BJ (cell line): ENCODE measurements around the gene ALDH16A1. TPM values are rescaled to one million over a fixed set of nuclear protein-coding genes. Genes with fewer than 3 reads are reported as not detected.
"Not testable (repeated sequence)": the region's sequence is repeated elsewhere in the genome, so short reads cannot be mapped to it uniquely, and the experiment has no call there.

Source experiments
- CTCF ChIA-PET: fragments of 350-600 bp; formaldehyde crosslinking; extraction: SDS; loops from one replicate; lab custom pipeline; 2021; ENCODE audit warnings: antibody characterized with exemption, inconsistent platforms; lab: Yijun Ruan, JAX
- POLR2A ChIA-PET: fragments of 300-600 bp; sonication (Branson Sonifier 250); formaldehyde crosslinking; extraction: SDS; loops from one replicate; lab custom pipeline; 2021; ENCODE audit warnings: antibody characterized with exemption; lab: Charles Lee
- DNase-seq: peaks from one replicate; pipeline ENCODE4 v3.0.0-alpha.2; 2011; ENCODE audit warnings: low read depth
- H3K27me3 ChIP-seq: 2 replicates; pipeline ENCODE4 v1.6.0; 2011; ENCODE audit warnings: low read length; ENCODE audit not compliant: control insufficient read depth, insufficient read depth
- H3K36me3 ChIP-seq: 2 replicates; pipeline ENCODE4 v1.5.1; 2011; ENCODE audit warnings: low read length; ENCODE audit not compliant: control insufficient read depth, insufficient read depth
- H3K4me3 ChIP-seq: 2 replicates; pipeline ENCODE4 v1.5.1; 2011; ENCODE audit warnings: low read depth, mild to moderate bottlenecking, control low read depth, low read length
- CTCF ChIP-seq: IDR thresholded peaks from 2 replicates; pipeline ENCODE4 v1.5.1; 2011; ENCODE audit warnings: low read depth, mild to moderate bottlenecking, control low read depth, inconsistent platforms, low read length, moderate library complexity; ENCODE audit not compliant: insufficient read depth
- polyA plus RNA-seq: library from polyadenylated mRNA; depleted of rRNA; stranded (reverse); fragments of >200 nt; gene quantifications from 2 replicates; pipeline ENCODE4 v1.2.3, GENCODE V29; 2011

The ALDH16A1 gene
- polyA plus RNA-seq, 1 experiment: 15.0 TPM

- Histone ChIP-seq H3K27me3 (peaks cover 29% of the 10 kb centered on the region), H3K36me3 (peaks cover 9% of the 10 kb centered on the region), H3K4me3 (peak overlapping the region; percentile 72)
- POLR2A ChIA-PET: no interaction called here
- peak; percentile 53 for DNase-seq
- CTCF ChIA-PET: interaction anchor here (0.6 to 2.3 kb wide), 16 partner anchors 10 to 218 kb away, joined by 3 to 13 read pairs (median 3); partner anchors contain the start of genes GFY and TEAD2
- peak; percentile 84 for TF ChIP-seq CTCF
Observed at GRCh38 chr19:49443366-49444099, 9.5 kb upstream of the ALDH16A1 start.

GRCh38 chr19:49444100-49444700 lies 8.8 kb upstream of the ALDH16A1 start:
- ChIA-PET POLR2A (interaction anchor here (0.5 kb wide), 1 partner anchor 28 kb away, joined by 3 read pairs; no protein-coding TSS in a partner anchor), CTCF (interaction anchor here (0.6 to 3.1 kb wide), 8 partner anchors 9 to 178 kb away, joined by 3 to 16 read pairs (median 3); partner anchors contain the start of gene TEAD2)
- not testable (repeated sequence) for H3K36me3 ChIP-seq, DNase-seq, H3K4me3 ChIP-seq
- H3K27me3 ChIP-seq: peaks cover 23% of the 10 kb centered on the region

- H3K27me3 ChIP-seq: peaks cover 6% of the 10 kb centered on the region
- H3K4me3 ChIP-seq: no peak overlapping the region
- no peak for DNase-seq
- ChIA-PET CTCF (interaction anchor here (0.6 to 3.1 kb wide), 2 partner anchors 55 to 180 kb away, joined by 4 to 16 read pairs; no protein-coding TSS in a partner anchor), POLR2A (no interaction called here)
- TF ChIP-seq CTCF: no peak
- peaks cover 10% of the 10 kb centered on the region for H3K36me3 ChIP-seq
Observed at GRCh38 chr19:49445997-49446396, 7.0 kb upstream of the ALDH16A1 start.

GRCh38 chr19:49447485-49448431 lies 5.3 kb upstream of the ALDH16A1 start:
- CTCF ChIA-PET: interaction anchor here (1.0 to 1.5 kb wide), 3 partner anchors 26 to 221 kb away, joined by 3 to 7 read pairs (median 5); partner anchors contain the start of gene FLT3LG
- Histone ChIP-seq H3K4me3 (no peak overlapping the region), H3K27me3 (no peaks in the 10 kb centered on the region)

More at GRCh38 chr19:49447485-49448431, 5.3 kb upstream of the ALDH16A1 start:
- POLR2A ChIA-PET: no interaction called here
- peaks cover 10% of the 10 kb centered on the region for H3K36me3 ChIP-seq
- no peak for DNase-seq
- TF ChIP-seq CTCF: no peak
